ENCODE results near the gene EXD3.

GRCh38 chr9:137342482-137342881 is 80.5 kb downstream of the EXD3 start:
- TF ChIP-seq CTCF (IDR thresholded peaks at IDR 0.05) (no peak), POLR2A (IDR thresholded peaks at IDR 0.05; ENCODE audit: low read depth) (no peak), EP300 (IDR thresholded peaks at IDR 0.05) (no peak), POLR2AphosphoS5 (IDR thresholded peaks at IDR 0.05) (no peak)

Measured in esophagus muscularis mucosa (tissue), 4 donors.